ENCODE results near the gene APOA4. TPM values are rescaled to one million over a fixed set of nuclear protein-coding genes. Genes with fewer than 3 reads are reported as not detected.

The APOA4 gene
- total and polyA plus RNA-seq, 9 of the 15 experiments (the other 6 are each of a cell fraction or from before 2014, with no cell fraction given): 0.07 TPM; not detected in 8

GRCh38 chr11:116786966-116787365 lies 36.1 kb downstream of the APOA4 start:
- H4K20me1 ChIP-seq (replicated peaks; ENCODE audit: control insufficient read depth, insufficient read depth, low read length): no peaks in the 10 kb centered on the region
- peaks cover 50% of the 10 kb centered on the region for H3K36me3 ChIP-seq (ENCODE audit: control insufficient read depth, insufficient read depth, low read length)
- H3K27ac ChIP-seq (ENCODE audit: extremely low read depth, low read depth, low read length): peak overlapping the region; percentile 60; the same call in 2 of the 3 replicates
- POLR2A ChIA-PET: interaction anchor here (0.8 to 2.8 kb wide), 6 partner anchors 10 to 309 kb away, joined by 3 to 15 read pairs (median 3); no protein-coding TSS in a partner anchor
- FAIRE-seq (peak; percentile 57), DNase-seq (ENCODE audit: extremely low read depth in 1 of 4, low spot score in 3 of 4) (no peak), ATAC-seq (no peak)
- H3K4me2 ChIP-seq (ENCODE audit: insufficient read depth, low read length): peak overlapping the region; percentile 92
- H3K4me3 ChIP-seq: peak overlapping the region; percentile 98
- H2AFZ ChIP-seq (ENCODE audit: low read depth, low read length): peak overlapping the region; percentile 99; the same call in 1 of the 2 replicates
- in situ Hi-C loops (cut with MboI) (loop anchor here (5.0 kb wide), 1 partner anchor 315 kb away; no protein-coding TSS in a partner anchor), intact Hi-C loops (cut with micrococcal nuclease) (no loop called here)
- no peaks in the 10 kb centered on the region for H3K27me3 ChIP-seq (ENCODE audit: control insufficient read depth in 2 of 2, insufficient read depth in 2 of 2, low read length in 2 of 2)
- H3K9me3 ChIP-seq (replicated peaks; ENCODE audit: control insufficient read depth, insufficient read depth, low read depth, low read length): no peaks in the 10 kb centered on the region
- H3K9ac ChIP-seq (ENCODE audit: insufficient read depth in 1 of 2, low read depth in 2 of 2, low read length in 2 of 2): peak overlapping the region; percentile 88 to 94; a peak in 3 of 4 replicates
- BruUV-seq (replicated peaks): TSS peak; percentile 61
- TF ChIP-seq ZNF707 (CRISPR knock-in tag; conservative IDR thresholded peaks at IDR 0.05) (no peak), ZNF592 (IDR thresholded peaks at IDR 0.05) (no peak), VEZF1 (CRISPR knock-in tag; IDR thresholded peaks at IDR 0.05) (no peak), CREBBP (IDR thresholded peaks at IDR 0.05; ENCODE audit: low read depth, low read length) (no peak), RBM22 (IDR thresholded peaks at IDR 0.05; ENCODE audit: low read depth, low read length, poor library complexity, severe bottlenecking) (no peak), ZFP1 (CRISPR knock-in tag; IDR thresholded peaks at IDR 0.05) (no peak), ARID2 (IDR thresholded peaks at IDR 0.05) (no peak), MEF2D (tag; conservative IDR thresholded peaks at IDR 0.05; ENCODE audit: low read depth) (no peak), ATF1 (CRISPR knock-in tag; IDR thresholded peaks at IDR 0.05) (no peak), ATF1 (tag; IDR thresholded peaks at IDR 0.05) (no peak), TAF15 (IDR thresholded peaks at IDR 0.05; ENCODE audit: low read depth, low read length) (no peak), ZC3H11A (IDR thresholded peaks at IDR 0.05; ENCODE audit: low read depth, low read length) (no peak), TRIM25 (IDR thresholded peaks at IDR 0.05; ENCODE audit: borderline replicate concordance) (no peak), BRF2 (IDR thresholded peaks at IDR 0.05; ENCODE audit: borderline replicate concordance, insufficient read depth, insufficient read length) (no peak)
- peaks cover 24% of the 10 kb centered on the region for H3K79me2 ChIP-seq (ENCODE audit: control insufficient read depth, insufficient read depth, low read length)
- no peaks in the 10 kb centered on the region for H3K9me1 ChIP-seq (ENCODE audit: control insufficient read depth, insufficient read depth, low read length)
- peaks cover 22 to 29% of the 10 kb centered on the region in 2 experiments; a peak in 4 of 5 replicates for H3K4me1 ChIP-seq (replicated peaks in 1 of 2; ENCODE audit: control insufficient read depth in 2 of 2, insufficient read depth in 2 of 2, low read length in 2 of 2)
- WGBS (ENCODE audit: insufficient coverage, low coverage, missing lambda C conversion rate): 26% methylated on average over 5 of the region's 5 CpGs
- CTCF ChIA-PET (ENCODE audit: low intra/inter-chr PET ratio): no interaction called here
